ENCODE measurements around the gene GPX4.
A peak's percentile ranks its signal among the peaks of the same experiment; 100 is the strongest.

GPX4 gene

GRCh38 chr19:1101337-1101698 is 2.5 kb upstream of the GPX4 start:
- Histone ChIP-seq H3K9me3 (no peaks in the 10 kb centered on the region), H3K4me1 (ENCODE audit: control insufficient read depth in 1 of 2, insufficient read depth in 1 of 2, low read depth in 1 of 2, low read length in 1 of 2) (peaks cover 79 to 84% of the 10 kb centered on the region in 2 experiments), H3K27me3 (no peaks in the 10 kb centered on the region), H3K36me3 (peaks cover 4% of the 10 kb centered on the region), H3K4me3 (ENCODE audit: low read depth in 1 of 2, low read length in 1 of 2) (peak overlapping the region; percentile 31 to 52), H3K27ac (peak overlapping the region; percentile 96)
- no peak for TF ChIP-seq CTCF (IDR thresholded peaks at IDR 0.05)

DNA sequence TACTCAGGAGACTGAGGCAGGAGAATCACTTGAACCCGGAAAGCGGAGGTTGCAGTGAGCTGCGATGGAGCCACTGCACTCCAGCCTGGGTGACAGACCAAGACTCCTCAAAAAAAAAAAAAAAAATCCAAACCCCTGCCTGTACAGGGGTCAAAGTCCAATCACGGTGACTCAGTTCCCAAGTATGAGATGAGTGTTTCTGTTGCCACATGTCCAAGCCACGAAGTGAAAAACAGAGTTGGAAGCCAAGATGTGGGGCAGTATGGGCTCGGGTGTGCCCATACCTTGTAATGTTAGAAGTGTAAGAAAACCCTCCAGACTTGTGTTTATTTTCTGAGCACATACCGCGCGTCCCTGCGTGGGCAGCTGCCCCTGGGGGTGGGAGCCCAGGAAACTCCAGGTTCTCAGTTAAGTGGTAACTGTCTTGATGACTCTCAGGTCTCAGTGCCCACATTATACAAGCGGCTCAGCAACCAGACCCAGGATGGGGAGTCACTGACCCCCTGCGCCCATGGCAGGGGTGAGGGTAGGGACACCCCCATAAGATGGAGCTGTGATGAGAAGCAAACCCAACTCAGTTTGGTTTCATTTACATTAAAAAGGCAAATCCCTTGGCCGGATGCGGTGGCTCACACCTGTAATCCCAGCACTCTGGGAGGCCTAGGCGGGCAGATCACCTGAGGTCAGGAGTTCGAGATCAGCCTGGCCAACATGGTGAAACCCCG is 1.2 kb upstream of the GPX4 start:
- Histone ChIP-seq H3K4me1 (ENCODE audit: control insufficient read depth in 1 of 2, insufficient read depth in 1 of 2, low read depth in 1 of 2, low read length in 1 of 2) (peaks cover 85 to 93% of the 10 kb centered on the region in 2 experiments), H3K4me3 (ENCODE audit: low read depth in 1 of 2, low read length in 1 of 2) (peak overlapping the region in 1 of 2 experiments; percentile 86), H3K36me3 (peaks cover 16% of the 10 kb centered on the region), H3K27ac (peak overlapping the region; percentile 96), H3K27me3 (no peaks in the 10 kb centered on the region), H3K9me3 (no peaks in the 10 kb centered on the region)
- no peak for TF ChIP-seq CTCF (IDR thresholded peaks at IDR 0.05)

- H3K4me1 ChIP-seq (ENCODE audit: control insufficient read depth in 1 of 2, insufficient read depth in 1 of 2, low read depth in 1 of 2, low read length in 1 of 2) = peaks cover 79 to 87% of the 10 kb centered on the region in 2 experiments
- H3K9me3 ChIP-seq = no peaks in the 10 kb centered on the region
- no peaks in the 10 kb centered on the region for H3K27me3 ChIP-seq
- no peak for TF ChIP-seq CTCF (IDR thresholded peaks at IDR 0.05)
- H3K4me3 ChIP-seq (ENCODE audit: low read depth in 1 of 2, low read length in 1 of 2) = peak overlapping the region; percentile 73 to 86
- peaks cover 23% of the 10 kb centered on the region for H3K36me3 ChIP-seq
- H3K27ac ChIP-seq = peak overlapping the region; percentile 96
These were observed 574 bp upstream of the GPX4 start for GRCh38 chr19:1103132-1103707.

- Histone ChIP-seq H3K27me3 (no peaks in the 10 kb centered on the region), H3K36me3 (peaks cover 35% of the 10 kb centered on the region), H3K4me3 (ENCODE audit: low read depth in 1 of 2, low read length in 1 of 2) (peak overlapping the region; percentile 73 to 86), H3K9me3 (no peaks in the 10 kb centered on the region), H3K4me1 (ENCODE audit: control insufficient read depth in 1 of 2, insufficient read depth in 1 of 2, low read depth in 1 of 2, low read length in 1 of 2) (peaks cover 67 to 75% of the 10 kb centered on the region in 2 experiments), H3K27ac (peak overlapping the region; percentile 96)
- TF ChIP-seq CTCF (IDR thresholded peaks at IDR 0.05) = no peak
These were observed 665 bp downstream of the GPX4 start for GRCh38 chr19:1104311-1105007.

DNA sequence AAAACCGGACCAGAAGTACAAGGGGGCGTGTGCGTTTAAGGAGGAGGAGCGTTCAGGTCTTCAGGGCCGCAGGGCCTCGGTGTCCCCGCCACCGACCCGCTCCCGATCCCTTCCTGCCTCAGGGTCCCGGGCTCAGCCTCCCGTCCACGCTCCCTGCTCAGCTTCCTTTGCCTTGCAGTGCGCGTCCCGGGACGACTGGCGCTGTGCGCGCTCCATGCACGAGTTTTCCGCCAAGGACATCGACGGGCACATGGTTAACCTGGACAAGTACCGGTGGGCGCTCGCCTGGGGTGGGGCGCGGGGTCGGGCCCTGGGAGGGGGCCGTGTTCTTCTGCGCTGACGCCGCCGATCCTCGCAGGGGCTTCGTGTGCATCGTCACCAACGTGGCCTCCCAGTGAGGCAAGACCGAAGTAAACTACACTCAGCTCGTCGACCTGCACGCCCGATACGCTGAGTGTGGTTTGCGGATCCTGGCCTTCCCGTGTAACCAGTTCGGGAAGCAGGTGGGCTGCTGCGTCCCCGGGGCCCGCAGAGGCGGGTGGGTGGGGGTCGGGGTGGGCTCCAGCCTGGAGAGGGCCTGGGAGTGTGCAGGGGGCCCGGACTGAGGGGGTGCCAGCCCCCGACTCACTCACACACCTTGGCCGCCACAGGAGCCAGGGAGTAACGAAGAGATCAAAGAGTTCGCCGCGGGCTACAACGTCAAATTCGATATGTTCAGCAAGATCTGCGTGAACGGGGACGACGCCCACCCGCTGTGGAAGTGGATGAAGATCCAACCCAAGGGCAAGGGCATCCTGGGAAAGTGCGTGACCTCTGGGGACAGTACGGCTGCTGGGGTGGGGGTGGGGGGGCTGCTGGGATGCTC is 1.4 kb downstream of the GPX4 start:
- peak overlapping the region; percentile 96 for H3K27ac ChIP-seq
- no peaks in the 10 kb centered on the region for H3K9me3 ChIP-seq
- H3K4me1 ChIP-seq (ENCODE audit: control insufficient read depth in 1 of 2, insufficient read depth in 1 of 2, low read depth in 1 of 2, low read length in 1 of 2) = peaks cover 59 to 67% of the 10 kb centered on the region in 2 experiments
- no peak for TF ChIP-seq CTCF (IDR thresholded peaks at IDR 0.05)
- peaks cover 43% of the 10 kb centered on the region for H3K36me3 ChIP-seq
- no peaks in the 10 kb centered on the region for H3K27me3 ChIP-seq
- H3K4me3 ChIP-seq (ENCODE audit: low read depth in 1 of 2, low read length in 1 of 2) = peak overlapping the region; percentile 73 to 86

Measured in neutrophil (primary cell).